GM06990 (cell line): ENCODE data around the gene FAM120A.

ENCODE experiments used
- DNase-seq: peaks from one replicate; pipeline ENCODE4 v3.0.0-alpha.2; 2011; ENCODE audit not compliant: insufficient read length; ENCODE audit errors: extremely low read depth
- H3K27me3 ChIP-seq: replicated peaks from 2 replicates; pipeline ENCODE4 v1.6.0; 2011; ENCODE audit warnings: low read length; ENCODE audit not compliant: control insufficient read depth, insufficient read depth
- H3K36me3 ChIP-seq: 2 replicates; pipeline ENCODE4 v1.5.1; 2011; ENCODE audit warnings: low read length; ENCODE audit not compliant: control insufficient read depth, insufficient read depth
- H3K4me3 ChIP-seq: replicated peaks from 2 replicates; pipeline ENCODE4 v1.5.1; 2011; ENCODE audit warnings: low read depth, mild to moderate bottlenecking, control low read depth, low read length
- TF ChIP-seq, protein P1 (sequence below): IDR thresholded peaks from 2 replicates; pipeline ENCODE4 v1.5.1; 2011; ENCODE audit warnings: low read length, control low read depth, mild to moderate bottlenecking, inconsistent platforms; ENCODE audit not compliant: insufficient read depth, poor library complexity, severe bottlenecking

FAM120A gene

GRCh38 chr9:93601063-93601462 is 149.6 kb downstream of the FAM120A start:
- TF ChIP-seq, protein P1, sequence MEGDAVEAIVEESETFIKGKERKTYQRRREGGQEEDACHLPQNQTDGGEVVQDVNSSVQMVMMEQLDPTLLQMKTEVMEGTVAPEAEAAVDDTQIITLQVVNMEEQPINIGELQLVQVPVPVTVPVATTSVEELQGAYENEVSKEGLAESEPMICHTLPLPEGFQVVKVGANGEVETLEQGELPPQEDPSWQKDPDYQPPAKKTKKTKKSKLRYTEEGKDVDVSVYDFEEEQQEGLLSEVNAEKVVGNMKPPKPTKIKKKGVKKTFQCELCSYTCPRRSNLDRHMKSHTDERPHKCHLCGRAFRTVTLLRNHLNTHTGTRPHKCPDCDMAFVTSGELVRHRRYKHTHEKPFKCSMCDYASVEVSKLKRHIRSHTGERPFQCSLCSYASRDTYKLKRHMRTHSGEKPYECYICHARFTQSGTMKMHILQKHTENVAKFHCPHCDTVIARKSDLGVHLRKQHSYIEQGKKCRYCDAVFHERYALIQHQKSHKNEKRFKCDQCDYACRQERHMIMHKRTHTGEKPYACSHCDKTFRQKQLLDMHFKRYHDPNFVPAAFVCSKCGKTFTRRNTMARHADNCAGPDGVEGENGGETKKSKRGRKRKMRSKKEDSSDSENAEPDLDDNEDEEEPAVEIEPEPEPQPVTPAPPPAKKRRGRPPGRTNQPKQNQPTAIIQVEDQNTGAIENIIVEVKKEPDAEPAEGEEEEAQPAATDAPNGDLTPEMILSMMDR, result no peak
- Histone ChIP-seq H3K4me3 (no peak overlapping the region), H3K36me3 (no peaks in the 10 kb centered on the region), H3K27me3 (no peaks in the 10 kb centered on the region)
- no peak for DNase-seq

DNA sequence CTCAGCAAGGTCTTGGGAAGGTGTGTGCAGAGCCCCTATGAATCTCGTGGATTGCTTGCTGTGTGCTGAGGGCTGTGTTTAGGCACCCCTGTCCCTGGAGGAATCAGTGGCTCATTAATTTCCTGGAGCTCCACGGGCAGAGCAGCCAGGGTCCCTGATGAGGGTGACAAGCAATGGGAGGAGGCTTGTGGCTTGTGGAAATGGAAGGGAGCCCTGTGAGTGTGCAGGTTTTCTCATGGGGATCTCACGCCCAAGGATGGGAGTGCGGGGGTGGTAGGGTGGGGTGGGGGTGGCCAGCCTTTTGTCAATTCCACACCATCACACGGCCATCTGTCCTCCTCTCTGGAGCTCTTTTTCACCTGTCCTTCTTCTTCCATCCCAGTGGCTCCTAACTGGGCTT is 150.2 kb downstream of the FAM120A start:
- Histone ChIP-seq H3K36me3 (no peaks in the 10 kb centered on the region), H3K4me3 (no peak overlapping the region), H3K27me3 (no peaks in the 10 kb centered on the region)
- TF ChIP-seq, protein P1, result no peak
- no peak for DNase-seq

GRCh38 chr9:93603011-93603410 is 151.5 kb downstream of the FAM120A start:
- no peak for DNase-seq
- H3K36me3 ChIP-seq, result no peaks in the 10 kb centered on the region
- no peak overlapping the region for H3K4me3 ChIP-seq
- no peaks in the 10 kb centered on the region for H3K27me3 ChIP-seq
- TF ChIP-seq, protein P1, result no peak

DNA sequence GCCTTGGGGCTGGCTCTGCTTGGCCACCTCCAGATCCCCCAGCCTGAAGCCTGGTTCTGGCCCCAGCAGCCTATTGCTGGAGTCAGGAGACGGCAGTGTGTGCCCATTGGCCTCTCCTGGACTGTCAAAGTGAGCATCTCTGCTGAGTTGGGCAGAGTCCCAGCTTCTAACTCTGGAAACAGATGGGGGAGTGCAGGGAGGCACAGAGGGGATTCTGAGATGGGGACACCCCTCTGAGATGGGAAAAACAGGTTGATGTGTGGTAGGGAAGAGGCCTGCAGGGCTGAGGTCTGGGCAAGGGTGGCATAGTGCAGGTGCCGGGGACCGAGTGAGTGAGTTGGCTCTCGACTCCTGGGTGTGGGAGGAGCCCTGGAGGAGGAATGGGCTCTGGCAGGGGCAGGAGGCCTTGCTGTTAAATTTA is 152.4 kb downstream of the FAM120A start:
- TF ChIP-seq, protein P1, result no peak
- no peak overlapping the region for H3K4me3 ChIP-seq
- no peaks in the 10 kb centered on the region for H3K36me3 ChIP-seq
- H3K27me3 ChIP-seq, result no peaks in the 10 kb centered on the region
- no peak for DNase-seq

- TF ChIP-seq, protein P1, result no peak
- H3K36me3 ChIP-seq, result no peaks in the 10 kb centered on the region
- DNase-seq, result no peak
These were observed 154.7 kb downstream of the FAM120A start for GRCh38 chr9:93606187-93606586.

DNA sequence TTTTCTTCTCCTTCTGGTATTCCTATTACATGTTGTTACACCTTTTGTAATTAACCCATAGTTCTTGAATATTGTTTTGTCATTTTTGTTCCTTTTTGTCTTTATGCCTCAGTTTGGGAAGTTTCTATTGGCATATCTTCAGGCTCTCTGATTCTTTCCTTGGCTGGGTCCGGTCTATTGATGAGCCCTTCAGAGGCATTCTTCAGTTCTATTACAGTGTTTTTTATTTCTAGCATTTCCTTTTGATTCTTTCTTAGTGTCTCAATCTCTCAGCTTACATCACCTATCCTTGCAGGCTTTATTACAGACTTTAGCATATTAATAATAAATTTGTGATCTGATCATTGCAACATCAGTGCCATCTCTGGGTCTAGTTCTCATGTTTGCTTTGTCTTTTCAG is 158.7 kb downstream of the FAM120A start:
- no peak for DNase-seq
- H3K27me3 ChIP-seq, result no peaks in the 10 kb centered on the region
- TF ChIP-seq, protein P1, result no peak
- H3K4me3 ChIP-seq, result no peak overlapping the region
- no peaks in the 10 kb centered on the region for H3K36me3 ChIP-seq

More at GRCh38 chr9:93606187-93606586, 154.7 kb downstream of the FAM120A start:
- Histone ChIP-seq H3K4me3 (no peak overlapping the region), H3K27me3 (no peaks in the 10 kb centered on the region)
